Ecto neural progenitor cell (in vitro differentiated cells): ENCODE data around the gene SPATA32.
A peak's percentile ranks its signal among the peaks of the same experiment; 100 is the strongest.
"Not testable (repeated sequence)": the region's sequence is repeated elsewhere in the genome, so short reads cannot be mapped to it uniquely, and the experiment has no call there.

ENCODE experiments used
- DNase-seq: peaks from one replicate; pipeline ENCODE4 v3.0.0-alpha.2; 2018; ENCODE audit warnings: low spot score

SPATA32 gene, protein sequence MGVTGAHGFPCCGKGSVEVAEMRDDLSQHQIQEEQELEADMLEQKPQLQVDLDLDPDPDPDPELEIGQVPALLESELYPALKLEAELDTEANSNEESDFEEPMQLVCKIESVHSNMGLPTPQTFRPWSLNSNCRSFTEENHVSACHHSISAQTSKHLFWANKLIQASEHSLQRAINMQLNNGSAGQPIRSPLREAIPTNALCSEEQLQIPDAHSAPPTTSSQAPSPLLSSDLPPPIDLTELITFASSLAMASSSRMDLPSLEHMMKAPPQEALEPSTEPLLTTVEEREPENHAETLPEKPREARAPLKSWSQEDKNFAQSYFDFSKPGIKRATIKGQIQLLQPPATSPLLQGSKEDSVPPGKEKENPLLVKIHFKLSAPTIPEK

GRCh38 chr17:45261577-45262515 lies at the start of gene SPATA32:
Gene SPATA32, minus strand, starts transcription at chr17:45262094. Its CDS starts 78 bp downstream, at chr17:45262016.
- DNase-seq, result peak; percentile 81

DNA sequence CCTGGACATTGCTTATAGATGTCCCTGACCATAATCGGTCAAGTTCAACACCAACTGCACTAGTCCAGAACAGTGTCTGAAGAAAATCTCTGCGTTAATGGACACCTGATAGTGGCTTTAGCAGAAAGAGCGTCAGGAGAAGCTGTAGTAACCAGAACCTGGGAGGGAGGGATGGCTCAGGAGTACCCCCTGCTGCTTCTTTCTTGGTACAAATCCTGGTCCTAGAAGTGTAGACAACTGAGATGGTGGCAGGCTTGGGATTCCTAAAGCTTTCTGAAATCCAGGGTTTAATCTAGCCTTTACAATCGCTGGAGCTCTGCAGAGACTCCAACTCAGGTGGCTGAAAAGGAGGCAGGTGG lies 49.5 kb upstream of the SPATA32 start:
- DNase-seq, result no peak

DNA sequence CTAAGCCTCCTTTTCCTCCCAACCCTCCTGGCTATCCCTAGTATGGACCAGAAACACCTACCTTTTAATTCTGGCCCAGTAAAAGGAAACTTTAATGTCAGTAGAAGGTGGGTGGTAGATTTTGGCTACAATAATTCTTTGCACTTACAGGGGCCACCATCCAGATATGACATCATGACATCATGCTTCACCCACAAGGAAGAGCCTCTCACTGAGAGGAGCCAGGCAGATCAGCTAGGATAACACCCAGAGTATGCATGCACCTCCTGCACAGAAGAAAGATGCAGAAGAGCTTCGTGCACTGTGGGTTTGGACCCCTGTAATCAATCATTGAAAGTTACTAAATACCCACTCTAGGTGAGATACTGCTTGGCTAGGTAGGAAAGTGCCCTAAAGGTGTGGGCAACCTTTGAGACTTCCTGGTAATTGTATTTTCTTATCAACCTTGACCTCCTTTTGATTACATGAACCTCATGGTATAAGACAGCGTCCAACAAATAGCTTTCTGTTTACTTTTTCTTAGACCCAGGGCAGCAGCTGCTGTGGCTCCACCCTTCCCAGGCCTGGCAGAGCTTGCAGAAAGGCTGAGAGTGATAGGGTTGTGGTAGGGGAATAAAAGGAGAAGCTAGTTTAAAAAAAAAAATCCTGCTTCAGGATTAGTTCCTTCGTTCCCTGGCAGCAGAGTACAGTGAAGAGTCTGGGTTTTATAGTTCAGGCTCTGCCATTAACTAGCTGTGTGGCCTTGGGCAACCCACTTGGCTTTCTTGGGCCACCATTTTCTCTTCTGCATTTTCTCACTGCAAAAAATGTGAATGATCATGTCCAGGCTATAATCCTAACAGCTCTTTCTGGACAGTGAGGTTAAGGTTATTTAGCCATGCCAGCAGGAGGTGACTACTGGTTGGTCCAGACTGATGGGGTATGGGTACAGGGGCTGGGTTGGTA lies 48.8 kb upstream of the SPATA32 start:
- DNase-seq, result no peak

- DNase-seq, result no peak
Observed at GRCh38 chr17:45309400-45309799, 47.5 kb upstream of the SPATA32 start.

- no peak for DNase-seq
Observed at GRCh38 chr17:45308840-45309239, 46.9 kb upstream of the SPATA32 start.

DNA sequence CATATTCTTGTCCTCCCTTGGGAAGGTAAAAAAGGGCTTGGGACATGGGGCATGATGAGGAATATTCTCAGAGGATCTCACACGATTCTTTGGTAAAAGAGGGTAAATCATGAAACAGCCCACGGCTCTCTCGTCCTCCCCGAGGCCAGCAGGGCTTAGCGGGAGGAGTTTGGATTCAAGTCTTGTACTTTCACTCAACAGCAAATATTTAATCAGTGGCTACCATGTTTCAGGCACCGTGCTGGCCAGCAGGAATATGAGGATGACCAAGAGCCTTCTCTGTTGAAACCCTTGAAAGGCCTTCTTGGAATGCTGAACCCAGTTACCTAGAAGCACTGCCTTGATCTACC lies 46.1 kb upstream of the SPATA32 start:
- no peak for DNase-seq

- no peak for DNase-seq
Observed at GRCh38 chr17:45307290-45308015, 45.6 kb upstream of the SPATA32 start.

DNA sequence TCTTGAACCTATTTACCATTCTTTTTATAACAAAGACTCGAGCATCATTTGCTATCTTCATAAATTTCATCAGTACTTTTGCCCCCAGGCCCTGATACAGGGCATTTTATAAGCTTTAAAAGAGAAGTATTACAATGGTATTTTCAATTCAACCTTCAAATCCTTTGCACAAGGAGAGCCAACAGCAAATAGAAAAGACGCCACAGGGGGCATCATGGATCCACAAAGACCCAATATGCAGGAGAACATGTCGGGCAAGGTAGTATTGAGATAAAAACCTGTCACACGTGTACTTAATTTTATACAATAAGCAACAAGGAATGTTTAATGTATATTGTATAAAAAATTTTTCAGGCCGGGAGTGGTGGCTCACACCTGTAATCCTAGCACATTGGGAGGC lies 44.7 kb upstream of the SPATA32 start:
- DNase-seq, result no peak

GRCh38 chr17:45306094-45306493 lies 44.2 kb upstream of the SPATA32 start:
- no peak for DNase-seq

DNA sequence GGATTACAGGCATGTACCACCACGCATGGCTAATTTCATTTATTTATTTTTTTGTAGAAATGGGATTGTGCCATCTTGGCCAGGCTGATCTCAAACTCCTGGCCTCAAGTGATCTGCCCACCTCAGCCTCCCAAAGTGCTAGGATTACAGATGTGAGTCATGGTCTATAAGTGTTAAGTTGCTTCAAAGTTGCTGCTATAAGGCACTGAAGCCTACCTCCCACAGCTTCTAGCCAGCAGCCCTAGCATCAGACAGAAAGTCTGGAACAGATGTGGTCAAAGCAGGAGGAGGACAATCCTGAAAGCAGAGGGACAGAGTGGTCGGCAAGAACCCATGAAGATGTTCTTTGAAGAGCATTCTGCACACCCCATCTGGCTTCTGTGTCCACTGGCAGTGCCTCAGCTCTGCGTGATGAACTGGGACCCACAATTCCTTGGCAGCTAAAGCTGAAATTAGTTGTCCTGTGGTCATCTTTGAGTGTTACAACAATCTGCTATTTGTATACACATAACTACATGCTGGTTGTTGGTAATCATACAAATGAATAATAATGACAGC lies 43.7 kb upstream of the SPATA32 start:
- DNase-seq, result no peak

GRCh38 chr17:45302649-45303173 lies 40.8 kb upstream of the SPATA32 start:
- no peak for DNase-seq

DNA sequence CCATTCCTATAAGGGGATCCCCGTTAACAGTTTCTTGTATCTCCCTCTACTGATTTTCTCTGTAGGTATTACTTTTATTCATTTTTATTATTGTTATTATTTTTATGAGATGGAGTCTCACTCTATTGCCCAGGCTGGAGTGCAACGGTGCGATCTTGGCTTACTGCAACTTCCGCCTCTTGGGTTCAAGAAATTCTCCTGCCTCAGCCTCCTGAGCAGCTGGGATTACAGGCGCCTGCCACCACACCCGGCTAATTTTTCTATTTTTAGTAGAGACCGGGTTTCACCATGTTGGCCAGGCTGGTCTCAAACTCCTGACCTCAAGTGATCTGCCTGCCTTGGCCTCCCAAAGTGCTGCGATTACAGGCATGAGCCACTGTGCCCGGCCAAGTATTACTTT lies 40.3 kb upstream of the SPATA32 start:
- DNase-seq, result not testable (repeated sequence)

GRCh38 chr17:45301674-45302073 lies 39.8 kb upstream of the SPATA32 start:
- no peak for DNase-seq

DNA sequence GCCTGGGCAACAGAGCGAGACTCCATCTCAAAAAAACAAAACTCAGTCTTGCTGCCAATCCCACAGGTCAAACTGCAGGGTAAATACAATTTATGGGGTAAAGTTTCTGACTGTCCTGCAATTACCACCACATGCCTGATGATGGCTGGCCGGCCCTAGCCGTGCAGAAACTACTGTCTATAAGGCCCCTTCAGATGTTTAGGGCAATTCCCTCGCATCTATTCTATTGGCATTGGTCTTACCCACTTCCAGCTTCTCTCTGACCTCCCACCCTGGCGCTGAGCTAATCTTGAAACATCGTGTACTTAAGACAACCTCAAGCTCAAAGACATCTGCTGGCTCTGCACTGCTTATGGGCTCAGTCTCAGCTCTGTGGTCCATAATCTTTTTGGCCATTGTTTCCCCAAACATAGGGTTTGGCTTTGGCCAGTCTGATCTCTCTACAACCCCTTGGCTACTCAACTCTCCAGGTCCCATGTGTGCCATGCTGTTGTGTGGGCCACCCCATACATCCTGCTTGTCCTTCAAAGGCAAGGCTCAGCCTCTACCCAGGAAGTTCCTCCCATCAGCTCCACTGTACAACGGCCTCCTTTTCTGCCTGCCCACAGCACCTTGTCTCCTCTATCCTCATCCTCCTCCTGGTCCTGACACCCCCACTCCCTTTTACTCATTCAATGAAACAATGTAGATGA lies 38.3 kb upstream of the SPATA32 start:
- no peak for DNase-seq

GRCh38 chr17:45299361-45299760 lies 37.5 kb upstream of the SPATA32 start:
- no peak for DNase-seq

- no peak for DNase-seq
Observed at GRCh38 chr17:45298546-45299285, 36.8 kb upstream of the SPATA32 start.

DNA sequence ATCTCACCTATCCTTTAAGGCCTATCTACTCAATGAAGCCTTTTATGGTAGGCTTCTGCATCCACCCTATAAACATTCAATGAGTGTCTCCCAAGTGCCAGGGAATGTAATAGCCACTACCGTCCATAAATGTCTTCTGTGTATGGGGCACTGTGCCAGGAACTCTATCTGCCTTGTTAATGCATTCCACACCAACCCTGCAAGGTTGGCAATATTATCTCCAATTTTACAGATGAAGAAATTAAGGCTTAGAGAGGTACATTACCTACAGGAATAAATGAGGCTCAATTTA lies 34.9 kb upstream of the SPATA32 start:
- DNase-seq, result no peak

DNA sequence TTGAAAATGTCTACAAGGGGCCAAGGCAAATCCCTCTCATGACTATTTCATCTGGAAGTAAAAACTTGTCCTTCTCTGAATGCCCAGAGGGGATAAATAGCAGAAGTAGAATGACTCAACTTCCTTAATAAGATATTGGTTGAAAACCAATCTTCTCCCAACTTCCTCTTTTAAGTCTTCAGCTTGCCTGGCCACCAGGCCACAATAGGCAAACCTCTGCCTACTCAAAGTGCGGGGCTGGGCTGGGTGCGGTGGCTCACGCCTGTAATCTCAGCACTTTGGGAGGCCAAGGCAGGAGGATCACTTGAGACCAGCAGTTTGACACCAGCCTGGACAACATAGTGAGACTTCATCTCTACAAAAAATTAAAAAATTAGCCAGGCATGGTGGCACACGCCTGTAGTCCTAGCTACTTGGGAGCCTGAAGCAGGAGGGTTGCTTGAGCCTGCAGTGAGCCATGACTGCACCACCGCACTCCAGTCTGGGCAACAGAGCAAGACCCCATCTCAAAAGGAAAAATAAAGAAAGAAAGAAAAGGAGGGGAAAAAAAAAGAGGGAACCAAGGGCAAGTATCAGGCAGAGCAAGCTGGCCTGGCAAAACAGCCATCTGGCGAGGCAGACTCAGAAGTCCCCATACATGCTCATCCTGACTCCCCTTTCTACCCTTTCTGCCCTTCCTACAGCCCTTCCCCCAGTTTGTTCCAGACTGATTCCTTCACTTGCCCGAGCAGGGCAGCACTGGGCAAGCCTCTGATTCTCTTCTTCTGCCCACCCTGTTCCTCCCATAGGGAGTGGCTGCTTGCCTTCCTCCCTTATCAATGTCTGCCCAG lies 34.3 kb upstream of the SPATA32 start:
- DNase-seq, result no peak

- DNase-seq, result no peak
Observed at GRCh38 chr17:45294506-45294905, 32.6 kb upstream of the SPATA32 start.
